ENCODE measurements around the gene SEC14L5. TPM values are rescaled to one million over a fixed set of nuclear protein-coding genes. Genes with fewer than 3 reads are reported as not detected.
A peak's percentile ranks its signal among the peaks of the same experiment; 100 is the strongest.

SEC14L5 gene
- 0.16 and 0.68 TPM in 2 replicates for total RNA-seq
- polyA plus RNA-seq (2012) = 0.10 TPM

DNA sequence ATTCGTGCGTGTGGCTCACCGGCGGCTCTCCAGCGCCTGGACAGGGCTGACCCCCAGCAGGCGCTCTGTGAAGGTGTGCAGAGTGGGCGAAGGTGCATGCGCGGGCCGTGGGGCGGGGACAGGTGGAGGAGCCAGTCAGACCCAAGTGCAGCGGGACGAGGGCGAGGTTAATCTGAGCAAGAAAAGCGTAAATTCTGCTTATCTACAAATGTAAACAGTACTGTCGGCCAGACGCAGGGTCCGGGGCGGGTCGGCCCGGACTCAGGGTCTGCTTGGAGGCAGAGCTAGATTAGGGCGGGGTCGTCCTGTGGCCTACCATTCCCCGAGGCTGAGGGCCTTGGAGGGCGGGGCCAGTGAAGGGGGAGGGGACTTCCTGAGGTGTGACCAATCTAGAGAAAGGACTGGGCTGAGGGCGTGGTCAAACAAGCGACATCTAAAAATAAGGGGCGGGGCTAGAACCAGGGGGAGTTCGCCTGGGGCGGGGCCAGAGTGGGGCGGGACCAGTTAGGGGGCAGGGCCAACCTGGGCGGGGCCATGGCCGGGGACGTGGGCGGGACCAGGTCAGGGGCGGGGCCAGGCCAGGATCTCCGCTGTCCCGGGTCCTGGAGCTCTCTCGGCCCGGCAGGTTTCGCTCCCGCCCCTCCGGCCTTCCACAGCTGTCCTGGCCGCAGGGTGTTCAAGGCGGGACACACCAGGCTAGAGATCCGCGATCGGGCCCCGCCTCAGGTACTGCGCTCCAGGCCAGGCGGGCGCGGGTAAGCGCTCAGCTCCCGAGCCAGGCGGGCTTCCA lies at the start of gene SEC14L5:
Gene SEC14L5 (plus strand): TSS at position 611 of the 790 bp plus-strand sequence. CDS start 994 bp downstream, outside the sequence.
- DNase-seq (ENCODE audit: low read depth) = peak; percentile 97

DNA sequence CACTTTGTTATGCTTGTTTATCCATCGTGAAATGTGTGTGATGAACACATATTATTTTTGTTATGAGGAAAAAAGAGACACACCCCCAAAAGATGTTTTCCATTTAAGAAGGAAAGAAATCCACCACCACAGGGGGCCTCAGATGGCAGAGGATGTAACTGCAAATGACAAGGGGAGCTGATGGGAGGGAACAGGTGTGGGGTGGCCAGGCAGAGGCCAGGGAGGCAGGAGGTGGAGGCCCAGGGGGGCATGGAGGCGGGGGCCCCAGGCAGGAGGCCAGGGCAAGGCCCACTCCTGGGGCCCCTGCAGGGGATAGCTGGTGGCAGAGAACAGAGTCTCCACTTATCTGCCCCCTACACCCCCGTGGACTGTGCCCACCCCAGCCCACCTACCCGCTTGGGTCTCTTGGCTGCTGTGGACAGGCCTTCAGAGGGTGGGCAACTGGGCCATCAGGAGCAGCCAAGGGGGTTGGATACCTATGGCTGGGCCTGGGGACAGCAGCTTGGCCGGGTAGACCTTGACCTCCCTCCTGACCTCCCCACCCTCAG lies 49.2 kb upstream of the SEC14L5 start:
- DNase-seq (ENCODE audit: low read depth) = peak; percentile 38

GRCh38 chr16:4909825-4910224 lies 48.3 kb upstream of the SEC14L5 start:
- no peak for DNase-seq (ENCODE audit: low read depth)

GRCh38 chr16:4910828-4911227 lies 47.3 kb upstream of the SEC14L5 start:
- no peak for DNase-seq (ENCODE audit: low read depth)

GRCh38 chr16:4911970-4912386 lies 46.2 kb upstream of the SEC14L5 start:
- peak; percentile 61 for DNase-seq (ENCODE audit: low read depth)

DNA sequence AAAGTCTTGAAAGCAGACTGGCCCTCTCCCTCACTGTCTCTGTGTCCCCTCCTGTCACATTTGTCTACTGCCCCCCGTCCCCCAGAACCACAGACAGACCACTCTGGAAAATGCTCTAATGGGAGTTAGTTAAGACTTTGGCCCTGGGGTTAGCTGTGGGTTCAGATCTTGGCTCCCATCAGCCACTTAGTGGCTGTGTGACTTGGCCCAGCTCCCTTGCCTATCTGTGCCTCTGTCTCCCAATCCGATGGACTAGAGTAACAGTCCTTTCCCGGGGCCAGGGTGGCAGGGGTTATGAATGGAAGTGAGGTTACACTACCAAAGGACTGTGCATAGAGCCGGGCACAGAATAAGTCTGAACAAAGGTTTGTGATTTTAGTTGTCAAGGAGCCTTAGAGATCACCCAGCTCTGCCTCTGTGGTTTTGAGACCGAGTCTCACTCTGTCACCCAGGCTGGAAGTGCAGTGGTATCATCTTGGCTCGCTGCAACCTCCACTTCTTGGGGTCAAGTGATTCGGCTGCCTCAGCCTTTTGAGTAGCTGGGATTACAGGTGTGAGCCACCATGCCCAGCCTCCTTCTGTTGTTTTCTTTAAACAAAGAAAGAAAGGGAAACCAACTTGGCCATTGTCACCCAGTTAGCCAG lies 44.9 kb upstream of the SEC14L5 start:
- DNase-seq (ENCODE audit: low read depth) = peak; percentile 47

DNA sequence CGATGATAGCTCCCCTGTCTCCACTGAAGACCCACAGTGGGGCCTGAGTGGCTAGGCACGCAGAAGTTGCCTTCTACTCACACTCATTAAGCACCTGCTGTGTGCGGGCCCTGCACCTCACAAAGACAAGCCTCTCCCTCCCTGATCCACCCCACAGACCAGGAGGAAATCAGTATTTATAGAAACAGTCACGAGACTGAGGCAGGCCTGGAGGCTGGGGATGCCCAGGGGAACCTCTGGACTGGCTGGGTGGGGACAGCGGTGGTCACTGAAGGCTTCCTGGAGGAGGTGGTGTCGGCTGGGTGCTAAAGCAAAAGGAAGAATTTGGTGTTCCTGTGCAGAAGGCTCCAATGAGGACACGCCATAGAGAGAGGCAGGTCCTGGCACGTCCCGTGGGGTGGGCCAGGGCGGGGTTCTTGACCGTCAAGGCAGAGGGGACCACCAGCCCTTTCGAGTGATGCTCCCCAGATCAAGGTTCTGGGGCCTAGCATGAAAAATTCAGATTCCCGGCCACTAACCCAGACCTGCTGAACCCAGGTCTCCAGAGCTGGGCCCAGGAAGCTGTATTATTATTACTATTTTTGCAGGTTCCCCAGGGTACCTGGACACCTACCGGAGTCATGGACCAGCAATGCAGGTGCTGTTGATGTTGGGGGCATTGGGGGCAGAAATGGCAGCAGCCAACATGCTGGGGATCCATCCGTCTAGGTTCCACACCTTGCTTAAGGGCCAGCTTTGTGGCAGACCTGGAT lies 44.2 kb upstream of the SEC14L5 start:
- DNase-seq (ENCODE audit: low read depth) = peak; percentile 77

GRCh38 chr16:4914528-4915225 lies 43.5 kb upstream of the SEC14L5 start:
- DNase-seq (ENCODE audit: low read depth) = peak; percentile 92

DNA sequence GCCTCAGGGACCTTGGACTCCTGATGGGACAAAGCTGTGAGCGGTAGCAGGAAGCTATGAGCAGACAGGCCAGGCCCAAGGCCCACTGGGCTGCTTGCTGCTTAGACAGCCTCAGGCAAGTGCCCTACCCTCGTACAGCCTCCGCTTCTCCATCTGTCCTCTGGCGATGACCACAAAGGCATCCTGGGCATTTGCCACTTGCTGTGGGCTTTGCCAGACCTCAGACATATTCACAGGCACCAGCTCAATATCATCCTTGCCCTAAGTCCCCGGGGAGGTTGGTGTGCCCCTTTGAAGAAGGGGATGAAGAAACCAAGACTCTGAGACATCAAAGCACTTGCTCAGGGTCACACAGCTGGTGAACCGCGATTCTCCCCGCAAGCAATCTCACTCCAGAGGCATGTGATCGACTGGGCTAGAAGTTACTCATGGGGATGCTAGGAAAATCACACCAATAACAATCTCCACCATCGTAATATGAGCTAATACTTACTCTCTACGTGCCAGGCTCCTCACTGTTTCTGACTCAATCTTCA lies 42.8 kb upstream of the SEC14L5 start:
- peak; percentile 100 for DNase-seq (ENCODE audit: low read depth)

DNA sequence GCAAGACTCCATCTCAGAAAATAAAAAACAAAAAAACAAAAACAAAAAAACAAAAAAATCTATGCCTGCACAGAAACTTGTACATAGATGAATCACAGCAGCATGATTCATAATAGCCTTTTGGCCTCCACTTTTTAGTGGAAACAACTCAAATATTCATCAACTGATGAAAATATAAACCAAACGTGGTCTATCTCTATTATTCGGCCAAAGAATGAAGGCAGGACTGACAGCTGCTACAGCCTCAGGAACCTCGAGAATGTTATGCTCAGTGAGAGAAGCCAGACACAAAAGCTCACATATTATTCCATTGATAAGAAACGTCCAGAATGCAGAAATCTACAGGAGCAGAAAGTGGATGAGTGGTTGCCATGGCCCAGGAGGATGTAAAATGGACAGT lies 41.0 kb upstream of the SEC14L5 start:
- DNase-seq (ENCODE audit: low read depth) = peak; percentile 76

DNA sequence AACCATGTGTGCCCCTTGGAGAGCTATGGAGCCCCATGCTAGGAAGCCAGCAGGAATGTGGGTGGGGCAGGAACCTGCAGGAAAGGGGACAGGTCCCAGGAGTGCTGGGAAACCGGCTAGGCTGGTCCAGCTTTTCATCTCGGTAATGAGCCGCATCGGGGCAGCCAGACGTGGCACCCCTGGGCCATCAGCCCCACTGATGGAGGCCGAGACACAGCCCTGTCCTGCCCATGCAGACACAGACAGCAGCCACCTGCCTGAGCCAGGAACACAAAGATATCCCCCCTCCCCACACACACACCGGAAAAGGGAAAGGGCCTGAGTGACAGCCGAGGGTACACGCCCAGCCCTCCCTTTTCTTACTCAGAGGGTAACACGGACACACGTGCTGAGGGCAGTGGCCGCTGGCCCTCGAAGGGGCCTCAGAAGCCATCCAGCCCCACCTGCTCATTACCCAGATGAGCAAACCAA lies 39.3 kb upstream of the SEC14L5 start:
- no peak for DNase-seq (ENCODE audit: low read depth)

DNA sequence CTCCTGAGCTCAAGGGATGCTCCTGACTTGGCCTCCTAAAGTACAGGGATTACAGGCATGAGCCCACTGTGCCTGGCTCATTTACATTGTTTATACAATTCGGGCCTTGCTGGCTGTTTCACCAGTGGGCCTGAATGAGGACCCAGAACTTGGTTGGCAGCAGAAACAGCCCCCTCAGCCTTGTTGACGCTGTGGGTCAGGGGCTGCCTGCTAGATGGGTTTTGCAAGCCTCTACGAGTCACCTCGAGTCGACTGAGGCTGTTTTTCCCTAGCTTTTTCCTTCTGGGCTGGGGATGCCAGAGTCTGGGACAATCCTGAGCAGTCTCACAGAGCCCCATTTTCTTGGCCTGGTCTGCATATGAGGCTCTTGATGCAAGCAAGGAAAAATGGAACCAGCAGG lies 37.3 kb upstream of the SEC14L5 start:
- DNase-seq (ENCODE audit: low read depth) = no peak

DNA sequence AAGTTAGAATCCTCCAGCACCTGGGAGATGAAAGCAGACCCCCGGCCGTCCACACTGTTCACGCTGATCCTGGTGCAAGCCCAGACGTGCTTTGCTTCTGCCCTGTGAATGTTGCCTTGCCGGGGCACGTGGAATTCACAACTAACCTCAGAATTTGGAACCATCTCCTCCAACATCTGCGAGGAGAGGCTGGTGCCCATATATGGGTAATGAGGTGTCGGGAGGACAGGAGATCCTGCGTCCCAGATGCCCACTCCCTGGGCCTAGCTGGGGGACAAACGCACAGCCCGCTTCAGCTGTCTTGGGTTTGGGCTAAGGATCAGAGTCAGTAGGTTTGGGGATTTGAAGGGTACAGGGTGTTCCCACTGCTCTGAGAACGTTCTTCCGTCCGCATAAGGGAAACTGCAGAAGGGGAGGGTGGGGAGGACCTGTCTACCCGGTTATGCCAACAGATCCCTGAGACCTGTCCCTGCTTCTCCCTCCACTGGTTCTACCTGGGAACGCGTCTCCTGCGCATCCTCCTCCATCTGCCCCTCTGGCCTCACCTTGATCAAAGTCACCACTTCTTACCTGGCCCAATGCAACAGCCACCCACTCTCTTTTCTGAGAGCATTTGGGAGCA lies 35.3 kb upstream of the SEC14L5 start:
- DNase-seq (ENCODE audit: low read depth) = no peak

- DNase-seq (ENCODE audit: low read depth) = no peak
Observed at GRCh38 chr16:4923853-4924252, 34.3 kb upstream of the SEC14L5 start.

DNA sequence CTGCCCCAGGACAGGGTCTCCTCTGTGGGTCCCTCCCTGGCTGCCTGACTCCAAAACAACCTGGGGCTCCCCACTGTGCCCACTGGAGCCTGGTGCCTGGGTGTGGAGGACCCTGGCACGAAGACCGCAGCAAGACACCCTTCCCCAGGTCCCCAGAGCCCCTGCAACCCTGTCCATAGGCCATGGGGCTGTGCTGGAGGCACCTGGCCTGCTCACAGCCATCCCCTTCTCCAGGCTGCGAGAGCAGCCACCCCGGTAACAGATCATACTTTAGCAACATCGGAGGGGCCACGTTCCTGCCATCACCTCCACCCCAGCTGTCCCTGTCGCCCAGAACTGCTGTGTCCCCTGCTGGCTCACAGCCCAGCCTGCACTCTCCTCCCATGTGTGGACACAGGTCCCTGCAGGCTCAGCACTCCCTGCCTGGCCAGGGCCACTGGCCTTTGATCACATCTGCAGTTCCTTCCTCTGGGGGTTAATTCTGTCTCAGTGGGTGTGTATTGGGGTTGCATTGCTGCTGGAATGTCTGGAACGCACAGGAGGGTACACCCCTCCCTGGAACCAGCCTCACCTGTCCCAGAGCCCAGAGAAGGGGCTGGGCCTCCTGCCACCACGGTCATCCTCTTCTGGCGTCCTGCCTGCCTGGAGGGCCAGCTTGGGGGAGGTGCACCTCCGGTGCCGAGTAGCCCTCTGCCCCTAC lies 33.4 kb upstream of the SEC14L5 start:
- peak; percentile 60 for DNase-seq (ENCODE audit: low read depth)

- DNase-seq (ENCODE audit: low read depth) = no peak
Observed at GRCh38 chr16:4925293-4925607, 32.9 kb upstream of the SEC14L5 start.

DNA sequence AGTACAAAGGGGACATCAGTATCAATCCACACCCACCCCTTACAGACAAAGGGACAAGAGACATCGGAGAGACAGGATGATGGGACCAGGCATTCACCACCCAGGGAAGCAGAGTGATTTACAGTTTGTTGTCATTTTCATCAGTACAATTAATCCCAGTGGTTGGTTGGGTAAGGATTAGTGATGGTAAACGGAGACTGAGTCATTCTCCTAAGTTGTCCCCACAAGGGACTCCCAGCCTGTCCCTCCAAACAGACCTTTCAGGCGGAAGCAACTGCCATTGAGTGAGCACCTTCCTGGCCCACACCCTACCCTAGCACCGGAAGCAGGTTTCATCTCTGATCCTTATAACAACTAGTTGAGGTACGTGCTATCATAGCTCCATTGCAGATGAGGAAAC lies 32.3 kb upstream of the SEC14L5 start:
- DNase-seq (ENCODE audit: low read depth) = no peak

GRCh38 chr16:4926928-4927327 lies 31.2 kb upstream of the SEC14L5 start:
- no peak for DNase-seq (ENCODE audit: low read depth)

DNA sequence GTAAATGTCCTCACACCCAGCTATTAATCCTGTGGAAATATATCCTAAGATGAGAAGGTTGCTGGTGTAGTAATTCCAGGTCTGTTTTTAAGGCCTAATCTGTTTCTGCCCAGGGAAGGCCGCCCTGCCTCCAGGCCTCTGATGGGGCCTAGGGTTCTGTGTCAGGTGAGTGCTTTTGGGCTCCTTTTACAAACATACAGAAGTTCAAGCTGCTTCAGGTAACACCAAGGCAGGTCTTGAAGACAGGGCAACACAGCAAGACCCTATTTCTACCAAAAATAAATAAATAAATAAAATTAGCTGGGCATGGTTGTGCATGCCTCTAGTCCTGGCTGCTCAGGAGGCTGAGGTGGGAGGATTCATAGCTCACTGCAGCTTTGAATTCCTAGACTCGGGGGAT lies 30.5 kb upstream of the SEC14L5 start:
- no peak for DNase-seq (ENCODE audit: low read depth)

DNA sequence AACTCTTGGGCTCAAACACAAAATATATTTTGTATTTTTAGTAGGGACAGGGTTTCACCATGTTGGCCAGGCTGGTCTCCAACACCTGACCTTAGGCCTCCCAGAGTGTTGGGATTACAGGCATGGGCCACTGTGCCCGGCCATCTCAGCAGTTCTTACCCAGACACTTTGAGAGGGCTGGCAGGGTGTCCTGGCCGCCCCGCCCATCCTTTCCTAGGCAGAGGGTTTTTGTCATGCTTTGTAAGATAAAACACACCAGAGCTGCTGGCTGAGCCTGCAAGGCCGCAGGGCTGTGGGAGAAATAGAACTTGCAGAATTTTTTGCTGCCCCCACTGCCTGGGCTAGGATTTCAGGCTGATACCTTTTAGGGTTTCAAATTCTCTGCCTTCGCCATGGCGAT lies 29.9 kb upstream of the SEC14L5 start:
- no peak for DNase-seq (ENCODE audit: low read depth)
